Skeletal muscle satellite cell (primary cell): Measurements from ENCODE around the gene FAIM2.

Experiments used
- H3K27me3 ChIP-seq: 2 replicates; pipeline ENCODE4 v1.7.0; 2013; ENCODE audit warnings: low read length; ENCODE audit not compliant: control insufficient read depth, insufficient read depth
- H3K36me3 ChIP-seq: 2 replicates; pipeline ENCODE4 v1.7.0; 2013; ENCODE audit warnings: mild to moderate bottlenecking, control low read depth, low read length; ENCODE audit not compliant: insufficient read depth
- H3K4me1 ChIP-seq: 2 replicates; pipeline ENCODE4 v1.7.0; 2013; ENCODE audit warnings: low read length; ENCODE audit not compliant: control insufficient read depth, insufficient read depth
- H3K4me2 ChIP-seq: 2 replicates; pipeline ENCODE4 v1.7.0; 2013; ENCODE audit warnings: mild to moderate bottlenecking, low read length
- H3K4me3 ChIP-seq: 2 replicates; pipeline ENCODE4 v1.7.0; 2013; ENCODE audit warnings: low read length
- H3K9ac ChIP-seq: 2 replicates; pipeline ENCODE4 v1.7.0; 2013; ENCODE audit warnings: mild to moderate bottlenecking, low read depth, low read length, moderate library complexity
- H3K9me3 ChIP-seq: replicated peaks from 2 replicates; pipeline ENCODE4 v1.7.0; 2013; ENCODE audit warnings: mild to moderate bottlenecking, control low read depth, low read length

Gene FAIM2

DNA sequence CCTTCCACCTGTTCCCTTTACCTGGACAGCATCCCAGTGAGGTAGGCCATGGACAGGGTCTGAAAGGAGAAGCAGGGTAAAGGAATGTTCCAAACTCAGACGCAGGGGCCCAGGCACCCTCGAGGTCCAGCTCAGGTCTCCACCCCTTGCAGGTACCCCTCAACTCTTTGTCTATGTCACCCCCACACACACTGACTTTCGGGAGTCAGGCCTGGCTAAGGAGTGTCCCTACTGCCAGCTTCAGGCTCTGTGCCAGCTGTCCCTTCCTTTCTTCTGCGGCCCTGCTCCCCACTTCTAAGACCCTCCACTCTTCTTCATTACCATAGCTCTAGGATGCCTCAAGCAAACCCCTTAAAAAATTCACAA lies 13.6 kb downstream of the FAIM2 start:
- Histone ChIP-seq H3K9ac (no peak overlapping the region), H3K4me1 (no peaks in the 10 kb centered on the region), H3K27me3 (peaks cover 63% of the 10 kb centered on the region), H3K36me3 (no peaks in the 10 kb centered on the region), H3K4me2 (no peak overlapping the region), H3K4me3 (no peak overlapping the region), H3K9me3 (no peaks in the 10 kb centered on the region)

DNA sequence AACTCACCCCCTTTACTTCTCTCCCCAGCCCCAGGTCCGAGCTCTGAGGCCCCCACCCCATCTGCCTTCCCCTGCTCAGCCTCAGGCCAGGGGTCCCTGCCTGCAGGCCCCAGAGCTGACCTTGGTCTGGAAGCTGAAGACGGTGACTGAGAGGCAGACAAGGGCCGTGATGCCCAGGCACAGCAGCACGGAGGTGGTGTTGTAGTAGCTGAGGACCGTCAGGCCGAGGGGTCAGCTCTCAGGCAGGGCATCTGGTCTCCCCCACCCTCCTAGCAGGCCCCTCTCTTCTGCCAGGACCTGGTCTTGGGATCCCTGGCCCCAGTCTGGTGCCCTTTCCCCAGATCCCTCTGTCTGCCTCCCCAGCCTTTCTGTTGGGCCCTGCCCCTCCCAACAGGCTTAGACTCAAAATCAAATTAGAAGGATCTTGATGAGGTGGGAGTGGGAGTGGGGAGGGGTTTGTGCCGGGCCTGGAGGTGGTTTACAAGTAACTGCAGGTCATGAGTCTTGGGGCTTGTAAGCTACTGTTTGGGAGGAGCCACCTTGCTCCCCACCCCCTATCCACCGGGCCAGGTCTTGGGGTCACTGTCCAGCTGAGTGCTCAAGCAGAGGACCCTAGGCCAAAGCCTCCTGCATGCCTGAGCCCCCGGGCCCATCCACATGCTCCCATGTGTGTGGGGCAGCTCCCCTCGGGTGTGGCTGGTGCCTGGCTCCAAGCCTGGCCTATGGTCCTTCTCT lies 14.2 kb downstream of the FAIM2 start:
- Histone ChIP-seq H3K4me1 (no peaks in the 10 kb centered on the region), H3K27me3 (peaks cover 67% of the 10 kb centered on the region), H3K9me3 (no peaks in the 10 kb centered on the region), H3K36me3 (no peaks in the 10 kb centered on the region), H3K9ac (no peak overlapping the region), H3K4me2 (no peak overlapping the region), H3K4me3 (no peak overlapping the region)

DNA sequence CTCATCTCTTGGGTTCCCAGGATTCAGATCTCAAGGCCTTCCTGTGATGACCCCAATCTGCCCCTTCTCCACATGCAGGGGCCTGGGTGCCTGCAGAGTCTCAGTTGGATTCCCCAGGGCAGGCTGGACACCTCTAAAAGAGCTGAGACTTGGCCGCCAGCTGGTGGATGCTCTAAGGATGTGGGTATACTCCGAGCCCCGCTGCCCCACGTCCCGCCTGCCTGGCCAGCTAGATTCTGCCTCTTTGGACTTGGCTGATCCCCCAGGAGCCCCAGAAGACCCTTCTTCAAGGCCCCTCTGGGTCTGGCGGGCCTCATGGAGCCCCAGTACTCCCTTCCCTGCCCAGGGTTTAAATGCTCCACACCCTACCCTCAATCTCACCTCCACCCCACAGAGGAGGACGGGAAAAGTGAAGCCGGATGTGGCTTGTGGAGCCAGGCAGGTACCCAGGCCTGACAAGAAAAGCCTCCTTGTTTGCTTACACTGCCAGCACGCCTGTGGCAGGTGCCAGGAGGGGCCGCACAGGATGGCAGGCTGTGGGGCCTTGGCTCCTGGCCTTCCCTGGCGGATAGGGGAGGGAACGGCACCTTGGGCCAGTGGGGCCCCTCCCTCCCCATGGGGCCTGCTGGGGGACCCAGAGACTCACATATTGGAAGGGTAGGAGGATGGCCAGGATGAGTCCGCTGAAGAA lies 15.1 kb downstream of the FAIM2 start:
- Histone ChIP-seq H3K4me2 (no peak overlapping the region), H3K4me1 (no peaks in the 10 kb centered on the region), H3K36me3 (no peaks in the 10 kb centered on the region), H3K9ac (no peak overlapping the region), H3K4me3 (no peak overlapping the region), H3K27me3 (peaks cover 70% of the 10 kb centered on the region), H3K9me3 (no peaks in the 10 kb centered on the region)

DNA sequence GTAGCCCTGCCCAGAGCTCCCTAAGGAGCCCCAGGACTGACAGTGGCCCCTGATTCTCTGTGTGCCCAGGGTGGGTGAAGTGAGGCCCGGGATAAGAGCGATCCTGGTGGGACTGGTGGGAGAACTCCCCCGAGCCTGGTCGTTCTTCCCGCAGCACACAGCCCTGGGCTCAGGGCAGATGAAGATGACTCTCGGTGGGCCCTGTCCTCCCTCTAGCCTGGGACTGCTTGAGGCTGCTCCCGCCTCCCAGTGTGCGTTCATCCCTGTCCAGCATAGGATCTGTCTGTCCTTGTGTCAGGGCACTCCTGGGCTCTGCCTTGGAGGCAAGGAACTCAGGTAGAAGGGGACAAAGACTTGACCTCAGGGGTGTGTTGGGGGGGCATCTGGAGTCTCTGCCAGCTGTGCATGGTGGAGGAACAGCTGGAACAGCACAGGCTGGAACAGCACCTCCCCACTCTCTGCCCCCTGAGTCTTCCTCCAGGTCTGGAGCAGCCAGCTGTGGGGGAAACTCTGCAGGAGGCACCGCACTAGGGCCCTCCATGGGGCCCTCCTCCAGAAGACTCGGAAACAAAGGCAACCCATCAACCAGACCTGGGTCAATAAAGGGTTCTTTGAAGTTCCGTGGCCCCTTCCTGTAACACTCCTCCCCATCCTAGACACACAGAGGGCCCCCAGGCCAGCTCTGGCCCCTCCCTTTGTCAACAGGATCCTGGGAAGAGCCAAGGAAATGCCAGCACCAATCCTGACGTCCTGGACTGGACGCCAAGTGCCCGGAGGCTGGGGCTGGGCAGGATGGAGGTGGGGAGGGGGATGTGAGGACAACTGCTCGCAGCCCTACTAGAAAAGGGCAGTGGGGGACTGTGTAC lies 15.9 kb downstream of the FAIM2 start:
- Histone ChIP-seq H3K9ac (no peak overlapping the region), H3K27me3 (peaks cover 70% of the 10 kb centered on the region), H3K36me3 (no peaks in the 10 kb centered on the region), H3K4me1 (no peaks in the 10 kb centered on the region), H3K4me3 (no peak overlapping the region), H3K9me3 (no peaks in the 10 kb centered on the region), H3K4me2 (no peak overlapping the region)

DNA sequence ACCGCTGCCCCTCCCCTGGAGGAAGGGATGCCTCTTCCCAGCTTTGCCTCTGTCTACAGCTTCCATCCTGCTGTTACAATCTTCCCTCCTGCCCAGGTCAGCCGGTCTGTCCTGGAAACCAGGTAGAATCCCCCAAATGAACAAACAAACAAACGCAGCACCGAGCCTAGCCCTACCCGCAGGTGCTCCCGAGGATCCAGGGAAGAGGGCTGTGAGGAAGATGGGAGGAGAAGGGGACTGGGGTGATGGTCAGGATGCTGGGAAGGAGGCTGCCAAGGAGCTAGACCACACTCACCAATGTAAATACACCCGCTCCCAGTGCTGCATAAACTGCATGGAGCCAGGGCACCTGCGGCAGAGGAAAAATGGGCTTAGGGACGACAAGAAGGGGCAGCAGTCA lies 16.6 kb downstream of the FAIM2 start:
- Histone ChIP-seq H3K4me1 (no peaks in the 10 kb centered on the region), H3K4me3 (no peak overlapping the region), H3K27me3 (peaks cover 65% of the 10 kb centered on the region), H3K36me3 (no peaks in the 10 kb centered on the region), H3K4me2 (no peak overlapping the region), H3K9me3 (no peaks in the 10 kb centered on the region), H3K9ac (no peak overlapping the region)

DNA sequence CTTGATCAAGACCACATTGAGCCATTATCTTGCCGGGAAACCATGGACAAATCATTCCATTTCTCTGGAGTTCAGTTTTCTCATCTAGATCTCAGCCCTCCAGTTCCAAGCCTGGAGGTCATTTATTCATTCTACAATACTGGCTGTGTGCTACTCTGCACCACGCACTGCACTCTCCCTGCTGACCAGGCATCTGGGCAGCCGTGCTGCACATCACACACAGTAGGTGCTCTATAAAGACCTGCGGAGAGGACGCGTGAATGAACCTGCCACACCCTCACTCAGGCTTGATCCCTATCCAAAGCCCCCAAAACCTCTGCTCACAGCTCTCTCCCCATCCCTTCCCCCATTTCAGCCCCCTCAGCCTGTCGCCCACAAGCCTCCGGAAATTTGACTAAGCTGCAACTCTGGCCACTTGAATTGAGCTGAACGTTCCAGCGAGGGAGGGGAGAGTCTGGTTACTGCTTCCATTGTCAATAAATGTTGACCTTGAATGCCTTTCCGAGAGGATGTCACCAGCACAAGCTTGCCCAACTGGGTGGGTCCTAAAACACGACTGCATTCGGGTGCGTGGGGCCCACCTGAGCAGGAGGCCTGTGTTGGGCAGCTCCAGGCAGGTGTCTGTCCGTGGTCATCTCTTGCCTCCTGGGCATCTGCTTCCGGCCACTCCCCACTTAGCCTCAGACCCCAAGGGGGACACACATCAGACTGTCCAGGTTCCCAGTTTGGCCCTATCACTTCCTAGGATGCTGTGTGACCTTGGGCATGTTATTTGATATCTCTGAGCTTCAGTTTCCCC lies 17.8 kb downstream of the FAIM2 start:
- H3K27me3 ChIP-seq, result peaks cover 54% of the 10 kb centered on the region

DNA sequence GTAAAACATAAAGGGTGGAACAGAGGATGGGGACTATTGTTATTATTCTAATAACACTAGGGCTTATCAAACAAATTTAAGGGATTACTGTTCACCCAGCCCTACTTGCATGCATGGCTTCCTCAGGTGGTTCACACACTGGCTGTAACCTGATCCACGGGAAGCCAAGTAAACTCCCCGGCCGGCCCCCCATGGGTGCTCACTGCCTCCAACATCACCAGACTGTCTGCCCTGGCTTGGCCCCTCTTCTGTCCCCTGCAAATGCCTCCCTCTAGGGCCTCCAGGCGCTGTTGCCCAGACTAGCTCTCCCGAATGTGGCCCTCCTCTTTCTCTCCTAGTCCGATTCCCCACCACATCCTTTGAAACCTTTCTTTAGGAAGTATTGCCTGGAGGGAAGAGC lies 18.6 kb downstream of the FAIM2 start:
- Histone ChIP-seq H3K4me1 (no peaks in the 10 kb centered on the region), H3K27me3 (peaks cover 47% of the 10 kb centered on the region), H3K9me3 (no peaks in the 10 kb centered on the region), H3K9ac (no peak overlapping the region), H3K36me3 (no peaks in the 10 kb centered on the region), H3K4me2 (no peak overlapping the region), H3K4me3 (no peak overlapping the region)

More for the DNA sequence above, 17.8 kb downstream of the FAIM2 start:
- no peaks in the 10 kb centered on the region for H3K4me1 ChIP-seq
- no peaks in the 10 kb centered on the region for H3K36me3 ChIP-seq
- no peak overlapping the region for H3K9ac ChIP-seq
- no peaks in the 10 kb centered on the region for H3K9me3 ChIP-seq
- no peak overlapping the region for H3K4me3 ChIP-seq
- H3K4me2 ChIP-seq, result no peak overlapping the region

DNA sequence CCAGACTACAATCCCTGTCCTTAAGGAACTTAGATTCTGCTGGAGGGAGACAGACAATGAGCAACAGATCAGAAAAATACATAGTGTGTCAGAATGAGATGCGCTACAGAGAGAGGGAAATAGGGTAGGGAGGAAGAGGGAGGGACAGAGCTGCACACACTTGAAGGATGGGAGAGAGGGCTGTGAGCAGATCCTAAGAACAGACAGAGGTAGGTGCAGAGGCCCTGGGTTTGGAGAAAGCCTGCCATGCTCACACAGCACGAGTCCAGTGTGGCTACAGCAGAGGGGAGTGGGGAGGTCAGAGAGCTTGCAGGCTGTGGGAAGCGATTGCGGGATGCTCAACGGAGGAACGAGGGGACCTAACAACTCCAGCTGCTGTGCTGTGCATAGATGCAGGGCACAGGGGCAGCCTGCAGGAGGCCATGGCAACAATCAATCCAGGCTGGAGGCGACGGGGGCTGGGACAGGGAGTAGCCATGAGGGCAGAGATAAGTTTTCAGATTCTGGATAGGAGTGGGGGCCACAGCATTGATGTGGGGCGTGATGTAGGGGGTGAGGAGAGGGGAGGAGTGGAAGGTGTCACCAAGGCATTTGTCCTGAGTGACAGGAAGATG lies 20.7 kb downstream of the FAIM2 start:
- H3K36me3 ChIP-seq, result no peaks in the 10 kb centered on the region
- no peaks in the 10 kb centered on the region for H3K4me1 ChIP-seq
- H3K4me3 ChIP-seq, result no peak overlapping the region
- H3K27me3 ChIP-seq, result peaks cover 42% of the 10 kb centered on the region
- H3K9ac ChIP-seq, result no peak overlapping the region
- H3K9me3 ChIP-seq, result no peaks in the 10 kb centered on the region
- H3K4me2 ChIP-seq, result no peak overlapping the region

DNA sequence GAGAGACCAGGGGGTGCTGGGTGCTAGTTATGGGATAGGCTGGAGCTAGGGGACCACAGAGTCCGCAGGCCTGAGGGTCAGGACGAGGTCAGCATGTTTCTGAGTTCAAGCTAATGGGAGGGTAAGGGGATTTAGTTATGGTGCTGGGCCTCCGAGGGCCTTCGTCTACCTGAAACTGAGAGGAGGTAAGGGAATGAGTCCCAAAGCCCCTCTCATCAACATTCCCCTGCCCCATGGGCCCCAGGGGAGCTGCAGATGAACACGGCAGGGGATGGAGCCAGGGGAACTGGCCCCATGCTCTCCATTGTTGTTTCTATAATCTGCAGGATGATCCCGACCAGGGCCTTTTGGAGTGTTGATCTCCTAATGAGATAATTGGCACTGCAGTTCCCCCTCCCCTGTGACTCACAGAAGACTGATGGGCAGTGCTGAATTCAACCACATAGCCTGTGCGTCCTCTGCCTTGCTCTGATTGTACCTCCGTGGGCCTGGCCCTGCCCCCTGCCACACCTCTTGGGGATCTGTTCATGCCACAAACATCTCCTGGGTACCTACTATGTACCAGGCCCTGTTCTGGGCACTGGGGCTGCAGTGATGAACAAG lies 21.4 kb downstream of the FAIM2 start:
- no peaks in the 10 kb centered on the region for H3K4me1 ChIP-seq
- peaks cover 38% of the 10 kb centered on the region for H3K27me3 ChIP-seq
- no peaks in the 10 kb centered on the region for H3K36me3 ChIP-seq

DNA sequence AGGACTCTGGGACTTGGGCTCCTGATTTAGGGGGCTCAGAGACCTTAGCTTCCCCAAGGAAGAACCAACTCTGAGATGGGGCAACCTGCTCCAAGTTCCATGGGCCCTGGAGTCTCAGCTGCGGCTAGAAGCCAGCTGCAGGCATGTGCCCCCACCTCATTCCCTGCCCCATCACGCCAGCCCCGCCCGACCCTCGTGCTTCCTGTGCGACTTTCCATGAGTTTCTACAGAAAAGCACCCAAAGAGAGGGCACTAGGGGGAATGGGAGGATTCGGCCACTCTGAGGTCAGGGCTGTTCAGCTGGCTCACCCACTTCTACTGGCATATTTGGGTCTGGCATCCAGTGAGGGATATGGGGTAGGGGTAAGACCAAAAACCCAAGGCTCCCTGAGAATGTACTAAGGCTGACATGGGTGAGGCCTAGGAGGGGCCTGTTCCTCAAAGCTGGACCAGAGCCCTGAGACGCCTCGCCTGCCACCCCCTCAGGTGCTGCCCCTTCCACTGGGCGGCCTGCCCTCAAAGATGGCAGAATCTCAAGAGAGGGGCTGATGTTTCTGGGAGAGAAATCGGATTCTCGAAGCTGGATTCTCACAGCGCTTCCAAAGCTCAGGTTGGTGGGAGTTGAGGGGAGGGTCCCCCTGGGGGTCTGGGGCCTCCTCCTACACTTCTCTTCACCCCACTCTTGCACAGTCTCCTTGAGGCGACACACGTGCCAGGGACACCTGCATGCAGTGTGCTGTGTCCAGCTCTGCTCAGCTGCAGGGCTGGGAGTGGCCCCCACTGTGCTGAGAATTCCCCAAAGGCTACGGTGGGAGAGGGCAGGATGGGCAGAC lies 22.1 kb downstream of the FAIM2 start:
- Histone ChIP-seq H3K4me1 (no peaks in the 10 kb centered on the region), H3K36me3 (no peaks in the 10 kb centered on the region), H3K4me2 (no peak overlapping the region), H3K9me3 (no peaks in the 10 kb centered on the region), H3K27me3 (peaks cover 31% of the 10 kb centered on the region), H3K9ac (no peak overlapping the region), H3K4me3 (no peak overlapping the region)

More for the DNA sequence above, 21.4 kb downstream of the FAIM2 start:
- no peak overlapping the region for H3K4me3 ChIP-seq
- H3K4me2 ChIP-seq, result no peak overlapping the region
- no peak overlapping the region for H3K9ac ChIP-seq
- no peaks in the 10 kb centered on the region for H3K9me3 ChIP-seq
